CD8-positive, alpha-beta memory T cell (primary cell): Measurements from ENCODE around the gene PDE4A. TPM values are rescaled to one million over a fixed set of nuclear protein-coding genes. Genes with fewer than 3 reads are reported as not detected.

Experiments used
- CTCF ChIA-PET: fragments of 350-600 bp; sonication (Branson Sonifier 250); formaldehyde crosslinking; loops from one replicate; lab custom pipeline; 2021; ENCODE audit warnings: antibody characterized with exemption; lab: Charles Lee
- POLR2A ChIA-PET: fragments of 350-600 bp; sonication (Branson Sonifier 250); formaldehyde crosslinking; loops from one replicate; lab custom pipeline; 2021; ENCODE audit warnings: antibody characterized with exemption; lab: Charles Lee
- DNase-seq, 5 donors: peaks; one replicate each; pipeline versions ENCODE4 v3.0.0 to v3.0.0-alpha.2; 2020 to 2022; ENCODE audit warnings: mixed read lengths in 1 of 5
- H3K27ac ChIP-seq: one replicate; pipeline ENCODE4 v1.7.0; 2013; ENCODE audit warnings: low read depth, mild to moderate bottlenecking, low read length, moderate library complexity
- H3K27me3 ChIP-seq: 2 replicates; pipeline ENCODE4 v1.7.0; 2013; ENCODE audit warnings: low read length, mild to moderate bottlenecking; ENCODE audit not compliant: insufficient read depth, poor library complexity, severe bottlenecking
- H3K36me3 ChIP-seq: 2 replicates; pipeline ENCODE4 v1.7.0; 2013; ENCODE audit warnings: mild to moderate bottlenecking, low read length, moderate library complexity; ENCODE audit not compliant: insufficient read depth
- H3K4me1 ChIP-seq: 2 replicates; pipeline ENCODE4 v1.7.0; 2013; ENCODE audit warnings: mild to moderate bottlenecking, low read length, moderate library complexity; ENCODE audit not compliant: insufficient read depth
- H3K4me3 ChIP-seq: 2 replicates; pipeline ENCODE4 v1.7.0; 2013; ENCODE audit warnings: mild to moderate bottlenecking, low read length
- H3K9me3 ChIP-seq: 2 replicates; pipeline ENCODE4 v1.7.0; 2013; ENCODE audit warnings: mild to moderate bottlenecking, low read length
- H3K27ac Mint-ChIP-seq, 8 donors: one replicate each; pipeline ENCODE4 v1.8.0; 2020 to 2021; ENCODE audit warnings: mixed read lengths in 8 of 8, mild to moderate bottlenecking in 6 of 8, inconsistent platforms in 3 of 8, moderate library complexity in 3 of 8
- H3K27me3 Mint-ChIP-seq, 2 donors: one replicate each; pipeline ENCODE4 v1.8.0; 2020 to 2021; ENCODE audit warnings: mixed read lengths in 2 of 2, mild to moderate bottlenecking in 1 of 2, moderate library complexity in 1 of 2
- H3K36me3 Mint-ChIP-seq, 3 donors: one replicate each; pipeline ENCODE4 v1.8.0; 2020 to 2021; ENCODE audit warnings: mixed read lengths in 3 of 3, inconsistent platforms in 1 of 3, mild to moderate bottlenecking in 1 of 3
- H3K4me1 Mint-ChIP-seq, 3 donors: one replicate each; pipeline ENCODE4 v1.8.0; 2020 to 2021; ENCODE audit warnings: mixed read lengths in 3 of 3, inconsistent platforms in 1 of 3, mild to moderate bottlenecking in 1 of 3
- H3K4me3 Mint-ChIP-seq, 7 donors: one replicate each; pipeline ENCODE4 v1.8.0; 2020 to 2021; ENCODE audit warnings: mixed read lengths in 7 of 7, mild to moderate bottlenecking in 6 of 7, moderate library complexity in 4 of 7, inconsistent platforms in 2 of 7
- H3K9me3 Mint-ChIP-seq, 5 donors: one replicate each; pipeline ENCODE4 v1.8.0; 2020 to 2022; ENCODE audit warnings: mixed read lengths in 5 of 5, mild to moderate bottlenecking in 3 of 5, moderate library complexity in 2 of 5, inconsistent platforms in 1 of 5
- polyA plus RNA-seq: library from polyadenylated mRNA; unstranded; fragments of 300-500 nt; fragmentation: Illumina TruSeq; gene quantifications from one replicate; pipeline ENCODE4 v1.2.3, GENCODE V29; 2021
- total RNA-seq, 2 experiments: library from RNA; stranded (reverse); gene quantifications; one replicate each; pipeline ENCODE4 v1.2.3, GENCODE V29; 2021

Gene PDE4A
- total and polyA plus RNA-seq, 3 experiments from 2014 or later = 7.5 to 22.2 (median 21.6) TPM

DNA sequence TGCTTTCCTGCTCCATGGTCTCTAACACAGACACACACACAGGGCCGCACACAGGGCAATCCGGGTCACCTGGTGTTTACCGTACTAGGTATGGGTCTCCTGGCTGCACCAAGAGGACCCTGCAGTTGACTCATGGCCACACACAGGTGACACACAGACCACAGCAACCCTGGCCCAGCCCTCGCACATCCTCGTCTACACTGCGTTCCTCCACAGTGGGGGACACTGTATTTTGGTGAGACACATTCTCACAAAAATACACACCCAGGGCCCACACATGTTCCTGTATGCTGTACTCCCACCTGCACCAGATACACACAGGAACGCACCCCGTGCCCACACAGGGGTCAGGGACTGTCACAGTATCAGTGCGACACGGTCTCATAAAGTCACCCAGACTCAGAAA is 12.8 kb downstream of the PDE4A start:
- Histone ChIP-seq H3K36me3 (no peaks in the 10 kb centered on the region), H3K4me1 (peaks cover 36% of the 10 kb centered on the region), H3K9me3 (no peaks in the 10 kb centered on the region), H3K4me3 (no peak overlapping the region), H3K27ac (no peak overlapping the region), H3K27me3 (peaks cover 4% of the 10 kb centered on the region)
- peaks cover 0 to 3% (median 1%) of the 10 kb centered on the region in 5 donors for H3K9me3 Mint-ChIP-seq
- H3K4me1 Mint-ChIP-seq = peaks cover 42 to 61% (median 44%) of the 10 kb centered on the region in 3 donors
- H3K4me3 Mint-ChIP-seq = peak overlapping the region; percentile 10 to 81 (median 64)
- H3K27me3 Mint-ChIP-seq = peaks cover 5% of the 10 kb centered on the region in 2 donors
- peaks cover 0 to 3% (median 0%) of the 10 kb centered on the region in 3 donors for H3K36me3 Mint-ChIP-seq
- no peak for DNase-seq
- POLR2A ChIA-PET = no interaction called here
- CTCF ChIA-PET = interaction anchor here (28.4 kb wide), 1 partner anchor 23 kb away, joined by 788 read pairs; the partner anchor contains the start of genes CDC37 and PDE4A
- H3K27ac Mint-ChIP-seq = peak overlapping the region; percentile 77 to 94 (median 91)

DNA sequence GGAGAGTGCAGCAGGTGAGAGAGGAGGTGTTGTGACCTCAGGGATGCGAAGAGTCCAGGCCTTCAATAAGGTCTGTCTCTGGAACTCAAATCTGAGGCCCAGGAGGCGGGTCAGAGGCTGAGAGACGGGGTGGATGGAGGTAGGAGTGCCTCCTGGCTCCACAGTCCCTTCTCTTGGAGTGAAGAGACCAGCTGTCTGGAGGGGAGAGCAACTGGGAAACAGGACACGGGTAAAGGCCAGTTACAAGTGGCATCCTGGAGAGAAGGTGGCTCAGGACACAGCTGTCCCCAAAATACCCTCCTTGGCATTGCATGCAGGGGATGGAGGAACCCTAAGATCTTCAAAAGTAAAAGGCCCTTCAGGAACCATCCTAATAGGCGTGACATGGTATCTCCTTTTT is 19.2 kb downstream of the PDE4A start:
- POLR2A ChIA-PET = no interaction called here
- H3K4me1 ChIP-seq = no peaks in the 10 kb centered on the region
- H3K9me3 Mint-ChIP-seq = no peaks in the 10 kb centered on the region
- DNase-seq = no peak
- no peak overlapping the region for H3K4me3 ChIP-seq
- H3K27ac Mint-ChIP-seq = no peak overlapping the region
- CTCF ChIA-PET = interaction anchor here (1.2 kb wide), 1 partner anchor 41 kb away, joined by 3 read pairs; no protein-coding TSS in a partner anchor
- H3K4me3 Mint-ChIP-seq = no peak overlapping the region
- no peaks in the 10 kb centered on the region for H3K9me3 ChIP-seq
- peaks cover 0 to 3% (median 0%) of the 10 kb centered on the region in 3 donors for H3K36me3 Mint-ChIP-seq
- peaks cover 0 to 9% (median 2%) of the 10 kb centered on the region in 3 donors for H3K4me1 Mint-ChIP-seq
- no peaks in the 10 kb centered on the region for H3K27me3 ChIP-seq
- H3K27me3 Mint-ChIP-seq = peaks cover 0 to 1% of the 10 kb centered on the region in 2 donors
- no peaks in the 10 kb centered on the region for H3K36me3 ChIP-seq
- no peak overlapping the region for H3K27ac ChIP-seq

DNA sequence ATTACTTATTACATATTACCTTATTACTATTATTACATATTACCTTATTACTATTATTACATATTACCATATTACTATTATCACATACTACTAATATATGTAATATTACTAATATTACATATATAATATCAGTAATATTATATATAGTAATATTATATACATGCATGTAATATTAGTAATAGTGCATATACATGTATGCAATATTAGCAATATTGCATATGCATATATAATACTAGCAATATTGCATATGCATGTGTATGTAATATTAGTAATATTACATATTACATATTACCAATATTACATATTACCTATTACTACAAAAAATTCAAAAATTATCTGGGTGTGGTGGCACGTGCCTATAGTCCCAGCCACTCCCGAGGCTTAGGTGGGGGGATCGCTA is 22.4 kb downstream of the PDE4A start:
- ChIA-PET POLR2A (no interaction called here), CTCF (no interaction called here)
- peaks cover 0 to 6% (median 2%) of the 10 kb centered on the region in 3 donors for H3K36me3 Mint-ChIP-seq
- H3K4me1 Mint-ChIP-seq = peaks cover 0 to 1% (median under 1%) of the 10 kb centered on the region in 3 donors
- H3K4me3 ChIP-seq = no peak overlapping the region
- H3K27ac ChIP-seq = no peak overlapping the region
- H3K27ac Mint-ChIP-seq = no peak overlapping the region
- no peaks in the 10 kb centered on the region for H3K36me3 ChIP-seq
- no peak overlapping the region for H3K4me3 Mint-ChIP-seq
- H3K4me1 ChIP-seq = no peaks in the 10 kb centered on the region
- H3K27me3 ChIP-seq = no peaks in the 10 kb centered on the region
- H3K27me3 Mint-ChIP-seq = peaks cover 0 to 2% of the 10 kb centered on the region in 2 donors
- no peaks in the 10 kb centered on the region for H3K9me3 ChIP-seq
- DNase-seq = no peak
- no peaks in the 10 kb centered on the region for H3K9me3 Mint-ChIP-seq

DNA sequence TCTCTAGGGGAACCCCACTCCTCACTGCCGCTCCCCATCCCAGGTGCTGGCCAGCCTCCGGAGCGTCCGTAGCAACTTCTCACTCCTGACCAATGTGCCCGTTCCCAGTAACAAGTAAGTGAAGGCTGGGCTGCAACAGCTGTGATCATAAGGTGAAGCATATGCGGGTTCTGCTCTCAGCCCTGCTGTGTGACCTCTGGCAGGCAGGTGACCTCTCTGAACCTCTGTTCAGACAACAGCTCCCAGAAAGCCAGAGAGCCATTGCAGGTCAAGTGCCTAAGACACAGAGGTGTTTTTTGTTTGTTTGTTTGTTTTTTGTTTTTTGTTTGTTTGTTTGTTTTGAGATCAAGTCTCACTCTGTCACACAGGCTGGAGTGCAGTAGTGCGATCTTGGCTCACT is 28.7 kb downstream of the PDE4A start:
- Histone ChIP-seq H3K36me3 (no peaks in the 10 kb centered on the region), H3K27ac (no peak overlapping the region), H3K9me3 (no peaks in the 10 kb centered on the region), H3K4me1 (no peaks in the 10 kb centered on the region), H3K4me3 (no peak overlapping the region), H3K27me3 (no peaks in the 10 kb centered on the region)
- ChIA-PET POLR2A (no interaction called here), CTCF (no interaction called here)
- no peak for DNase-seq
- Mint-ChIP-seq H3K27me3 (peaks cover 0 to 4% of the 10 kb centered on the region in 2 donors), H3K4me1 (peaks cover 2 to 12% (median 4%) of the 10 kb centered on the region in 3 donors), H3K9me3 (no peaks in the 10 kb centered on the region), H3K4me3 (no peak overlapping the region), H3K36me3 (peaks cover 0 to 18% (median 9%) of the 10 kb centered on the region in 3 donors), H3K27ac (peak overlapping the region in 1 of 8 donors; percentile 50)

DNA sequence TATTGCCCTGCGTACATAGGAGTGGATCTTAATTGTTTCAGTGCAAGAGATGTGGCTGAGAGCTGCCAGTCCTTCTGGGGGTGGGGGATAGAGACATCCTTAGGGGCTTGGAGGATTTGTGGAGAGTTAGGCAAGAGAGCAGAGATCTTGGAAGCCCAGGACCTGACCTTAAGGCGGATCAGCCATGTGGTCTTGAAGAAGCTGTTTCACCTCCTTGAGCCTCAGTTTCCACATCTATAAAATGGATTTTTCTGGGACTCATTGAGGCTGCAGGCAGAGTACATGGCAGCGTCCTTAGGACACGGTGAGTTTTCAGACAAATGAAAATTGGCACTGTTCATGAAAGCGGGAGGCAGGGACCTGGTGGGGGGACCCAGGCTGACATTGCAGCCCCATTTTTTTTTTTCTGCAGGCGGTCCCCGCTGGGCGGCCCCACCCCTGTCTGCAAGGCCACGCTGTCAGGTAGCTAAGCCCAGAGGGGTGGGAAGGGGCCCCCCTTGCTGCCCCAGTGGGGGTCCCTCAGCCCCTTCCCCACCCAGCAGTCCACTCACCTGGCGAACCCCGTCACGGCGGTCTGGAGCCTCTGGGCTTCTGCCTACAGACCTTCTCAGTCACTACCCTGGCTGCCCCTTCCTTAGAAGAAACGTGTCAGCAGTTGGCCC is 30.0 kb downstream of the PDE4A start:
- Mint-ChIP-seq H3K27me3 (peaks cover 0 to 2% of the 10 kb centered on the region in 2 donors), H3K27ac (peak overlapping the region in 1 of 8 donors; percentile 55), H3K36me3 (peaks cover 0 to 19% (median 9%) of the 10 kb centered on the region in 3 donors), H3K4me1 (peaks cover 2 to 12% (median 4%) of the 10 kb centered on the region in 3 donors), H3K9me3 (no peaks in the 10 kb centered on the region), H3K4me3 (no peak overlapping the region)
- ChIA-PET POLR2A (no interaction called here), CTCF (no interaction called here)
- H3K27ac ChIP-seq = no peak overlapping the region
- no peak for DNase-seq
- no peak overlapping the region for H3K4me3 ChIP-seq
- H3K27me3 ChIP-seq = no peaks in the 10 kb centered on the region
- H3K4me1 ChIP-seq = no peaks in the 10 kb centered on the region
- no peaks in the 10 kb centered on the region for H3K36me3 ChIP-seq
- H3K9me3 ChIP-seq = no peaks in the 10 kb centered on the region

DNA sequence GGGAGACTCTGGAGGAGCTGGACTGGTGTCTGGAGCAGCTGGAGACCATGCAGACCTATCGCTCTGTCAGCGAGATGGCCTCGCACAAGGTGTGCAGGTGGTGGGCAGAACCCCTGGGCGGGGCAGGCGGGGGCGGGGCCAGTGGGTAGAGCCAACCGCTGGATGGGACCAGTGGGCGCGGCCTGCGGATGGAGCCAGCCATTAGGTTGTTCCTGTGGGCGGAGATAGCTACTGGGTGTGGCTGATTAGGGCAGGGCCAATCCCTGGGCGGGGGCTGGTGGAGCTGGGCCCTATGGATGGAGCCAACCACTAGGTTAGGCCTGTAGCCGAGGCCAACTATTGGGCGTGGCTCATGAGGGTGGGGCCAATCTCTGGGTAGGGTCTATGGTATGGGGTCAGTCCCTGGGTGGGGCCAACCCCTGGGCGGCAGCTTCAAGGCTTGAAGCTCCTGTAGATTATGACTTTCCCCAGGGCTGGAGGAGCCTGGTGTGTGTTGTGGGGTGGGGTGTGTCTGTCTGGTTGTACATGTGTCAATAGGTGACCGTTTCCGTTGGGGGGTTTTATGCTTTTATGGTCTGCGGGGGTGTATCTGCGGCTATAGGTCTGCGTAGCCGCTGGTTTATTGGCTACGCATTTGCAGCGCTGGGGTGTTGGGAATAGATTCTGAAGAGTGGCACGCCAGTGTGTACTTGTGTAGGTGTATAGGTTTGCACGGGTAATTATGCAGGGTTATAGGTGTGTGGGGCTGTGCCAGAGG is 30.7 kb downstream of the PDE4A start:
- Histone ChIP-seq H3K27ac (no peak overlapping the region), H3K27me3 (no peaks in the 10 kb centered on the region), H3K9me3 (no peaks in the 10 kb centered on the region), H3K36me3 (no peaks in the 10 kb centered on the region), H3K4me1 (no peaks in the 10 kb centered on the region), H3K4me3 (no peak overlapping the region)
- no peak overlapping the region for H3K27ac Mint-ChIP-seq
- peaks cover 2 to 12% (median 4%) of the 10 kb centered on the region in 3 donors for H3K4me1 Mint-ChIP-seq
- H3K9me3 Mint-ChIP-seq = no peaks in the 10 kb centered on the region
- H3K27me3 Mint-ChIP-seq = peaks cover 0 to 2% of the 10 kb centered on the region in 2 donors
- no peak for DNase-seq
- ChIA-PET POLR2A (no interaction called here), CTCF (interaction anchor here (1.3 kb wide), 1 partner anchor 16 kb away, joined by 5 read pairs; no protein-coding TSS in a partner anchor)
- H3K4me3 Mint-ChIP-seq = no peak overlapping the region
- peaks cover 0 to 22% (median 9%) of the 10 kb centered on the region in 3 donors for H3K36me3 Mint-ChIP-seq

DNA sequence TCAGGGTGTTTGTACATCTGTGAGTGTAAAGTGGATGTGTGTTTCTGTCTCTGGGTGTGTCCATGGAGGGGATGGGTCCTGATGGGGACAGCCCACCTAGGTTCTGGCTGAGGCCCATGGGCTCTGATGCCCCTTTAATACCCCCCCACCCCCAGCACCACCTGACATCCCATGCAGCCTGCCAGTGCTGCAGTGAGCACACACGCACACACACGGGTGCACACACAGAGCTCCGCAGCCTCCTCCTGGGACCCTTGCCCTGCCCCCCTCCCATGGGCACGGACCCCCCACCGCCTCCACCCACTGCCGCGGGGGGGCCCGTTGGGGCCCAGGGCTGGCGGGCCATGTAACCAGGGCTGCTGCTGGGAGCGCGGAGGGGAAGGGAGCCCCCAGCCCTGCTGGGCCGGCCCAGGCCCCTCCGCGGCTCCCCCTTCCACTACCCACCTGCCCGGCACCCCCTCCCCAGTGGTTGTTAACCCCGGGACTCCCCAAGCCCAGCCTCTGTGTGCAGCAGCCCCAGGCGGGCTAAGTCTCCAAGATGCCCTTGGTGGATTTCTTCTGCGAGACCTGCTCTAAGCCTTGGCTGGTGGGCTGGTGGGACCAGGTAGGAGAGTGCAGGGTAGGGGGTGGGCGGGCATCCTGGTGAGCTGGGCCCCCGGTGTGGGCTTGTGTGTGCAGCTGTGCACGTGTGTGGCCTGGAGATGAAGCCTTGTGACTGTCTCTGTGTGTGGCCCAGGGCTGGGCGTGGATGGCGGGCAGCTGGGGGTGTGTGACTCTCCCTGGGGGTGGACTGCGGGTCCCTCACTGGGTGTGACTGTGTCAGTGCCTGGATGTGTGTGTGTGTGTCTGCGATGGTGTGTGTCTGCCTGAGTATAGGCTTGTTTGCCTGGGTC is 32.6 kb downstream of the PDE4A start:
- H3K4me1 ChIP-seq = no peaks in the 10 kb centered on the region
- no peaks in the 10 kb centered on the region for H3K9me3 Mint-ChIP-seq
- H3K36me3 ChIP-seq = no peaks in the 10 kb centered on the region
- ChIA-PET CTCF (no interaction called here), POLR2A (no interaction called here)
- DNase-seq = no peak
- no peak overlapping the region for H3K27ac ChIP-seq
- no peak overlapping the region for H3K4me3 ChIP-seq
- peak overlapping the region in 3 of 8 donors; percentile 2 to 75 (median 68) for H3K27ac Mint-ChIP-seq
- no peaks in the 10 kb centered on the region for H3K9me3 ChIP-seq
- H3K36me3 Mint-ChIP-seq = peaks cover 0 to 17% (median 5%) of the 10 kb centered on the region in 3 donors
- H3K4me3 Mint-ChIP-seq = no peak overlapping the region
- H3K4me1 Mint-ChIP-seq = peaks cover 0 to 9% (median 4%) of the 10 kb centered on the region in 3 donors
- H3K27me3 ChIP-seq = no peaks in the 10 kb centered on the region
- peaks cover 0 to 2% of the 10 kb centered on the region in 2 donors for H3K27me3 Mint-ChIP-seq
